ENCODE data around the gene KRTAP5-7. TPM values are rescaled to one million over a fixed set of nuclear protein-coding genes. Genes with fewer than 3 reads are reported as not detected.
"Not testable (repeated sequence)": the region's sequence is repeated elsewhere in the genome, so short reads cannot be mapped to it uniquely, and the experiment has no call there.

KRTAP5-7 gene
- total RNA-seq, 1 donor = 0.10 TPM

- Histone ChIP-seq H3K4me1 (ENCODE audit: insufficient read depth, low read length) (no peaks in the 10 kb centered on the region), H3K27me3 (ENCODE audit: insufficient read depth, low read length) (no peaks in the 10 kb centered on the region), H3K4me3 (ENCODE audit: low read length) (no peak overlapping the region), H3K9me3 (ENCODE audit: low read depth, low read length) (no peaks in the 10 kb centered on the region)
Observed at GRCh38 chr11:71555508-71555907, 28.4 kb downstream of the KRTAP5-7 start.

GRCh38 chr11:71556018-71556417 lies 29.0 kb downstream of the KRTAP5-7 start:
- Histone ChIP-seq H3K27me3 (ENCODE audit: insufficient read depth, low read length) (no peaks in the 10 kb centered on the region), H3K4me1 (ENCODE audit: insufficient read depth, low read length) (no peaks in the 10 kb centered on the region), H3K4me3 (ENCODE audit: low read length) (no peak overlapping the region), H3K9me3 (ENCODE audit: low read depth, low read length) (no peaks in the 10 kb centered on the region)

- no peak overlapping the region for H3K4me3 ChIP-seq (ENCODE audit: low read length)
- no peaks in the 10 kb centered on the region for H3K9me3 ChIP-seq (ENCODE audit: low read depth, low read length)
- H3K4me1 ChIP-seq (ENCODE audit: insufficient read depth, low read length) = no peaks in the 10 kb centered on the region
- H3K27me3 ChIP-seq (ENCODE audit: insufficient read depth, low read length) = no peaks in the 10 kb centered on the region
Observed at GRCh38 chr11:71557257-71557656, 30.2 kb downstream of the KRTAP5-7 start.

GRCh38 chr11:71558996-71559395 lies 31.9 kb downstream of the KRTAP5-7 start:
- Histone ChIP-seq H3K4me1 (ENCODE audit: insufficient read depth, low read length) (no peaks in the 10 kb centered on the region), H3K27me3 (ENCODE audit: insufficient read depth, low read length) (no peaks in the 10 kb centered on the region), H3K4me3 (ENCODE audit: low read length) (no peak overlapping the region), H3K9me3 (ENCODE audit: low read depth, low read length) (no peaks in the 10 kb centered on the region)

GRCh38 chr11:71562120-71562519 lies 35.1 kb downstream of the KRTAP5-7 start:
- no peaks in the 10 kb centered on the region for H3K4me1 ChIP-seq (ENCODE audit: insufficient read depth, low read length)
- no peaks in the 10 kb centered on the region for H3K27me3 ChIP-seq (ENCODE audit: insufficient read depth, low read length)
- no peaks in the 10 kb centered on the region for H3K9me3 ChIP-seq (ENCODE audit: low read depth, low read length)
- H3K4me3 ChIP-seq (ENCODE audit: low read length) = no peak overlapping the region

- no peak overlapping the region for H3K4me3 ChIP-seq (ENCODE audit: low read length)
- H3K9me3 ChIP-seq (ENCODE audit: low read depth, low read length) = no peaks in the 10 kb centered on the region
- H3K4me1 ChIP-seq (ENCODE audit: insufficient read depth, low read length) = no peaks in the 10 kb centered on the region
- no peaks in the 10 kb centered on the region for H3K27me3 ChIP-seq (ENCODE audit: insufficient read depth, low read length)
Observed at GRCh38 chr11:71563406-71563805, 36.3 kb downstream of the KRTAP5-7 start.

- Histone ChIP-seq H3K27me3 (ENCODE audit: insufficient read depth, low read length) (no peaks in the 10 kb centered on the region), H3K4me3 (ENCODE audit: low read length) (no peak overlapping the region), H3K4me1 (ENCODE audit: insufficient read depth, low read length) (no peaks in the 10 kb centered on the region), H3K9me3 (ENCODE audit: low read depth, low read length) (no peaks in the 10 kb centered on the region)
Observed at GRCh38 chr11:71564430-71564829, 37.4 kb downstream of the KRTAP5-7 start.

- Histone ChIP-seq H3K9me3 (ENCODE audit: low read depth, low read length) (no peaks in the 10 kb centered on the region), H3K4me1 (ENCODE audit: insufficient read depth, low read length) (no peaks in the 10 kb centered on the region), H3K27me3 (ENCODE audit: insufficient read depth, low read length) (no peaks in the 10 kb centered on the region), H3K4me3 (ENCODE audit: low read length) (no peak within 1 kb of the TSS)
Observed at GRCh38 chr11:71565263-71565662, 38.2 kb downstream of the KRTAP5-7 start, which contains the start of gene KRTAP5-10. Gene KRTAP5-10 (plus strand): TSS chr11:71565563. CDS start chr11:71565588, 25 bp downstream.

- no peaks in the 10 kb centered on the region for H3K27me3 ChIP-seq (ENCODE audit: insufficient read depth, low read length)
- no peaks in the 10 kb centered on the region for H3K4me1 ChIP-seq (ENCODE audit: insufficient read depth, low read length)
- H3K9me3 ChIP-seq (ENCODE audit: low read depth, low read length) = no peaks in the 10 kb centered on the region
- H3K4me3 ChIP-seq (ENCODE audit: low read length) = no peak overlapping the region
Observed at GRCh38 chr11:71566081-71566620, 39.1 kb downstream of the KRTAP5-7 start.

GRCh38 chr11:71566626-71567599 lies 39.8 kb downstream of the KRTAP5-7 start:
- not testable (repeated sequence) for H3K27me3 ChIP-seq (ENCODE audit: insufficient read depth, low read length); H3K9me3 ChIP-seq (ENCODE audit: low read depth, low read length); H3K4me3 ChIP-seq (ENCODE audit: low read length); H3K4me1 ChIP-seq (ENCODE audit: insufficient read depth, low read length)

GRCh38 chr11:71567633-71568032 lies 40.6 kb downstream of the KRTAP5-7 start:
- H3K4me3 ChIP-seq (ENCODE audit: low read length); H3K27me3 ChIP-seq (ENCODE audit: insufficient read depth, low read length); H3K4me1 ChIP-seq (ENCODE audit: insufficient read depth, low read length): not testable (repeated sequence)

GRCh38 chr11:71568704-71569349 lies 41.8 kb downstream of the KRTAP5-7 start:
- Histone ChIP-seq H3K4me1 (ENCODE audit: insufficient read depth, low read length) (no peaks in the 10 kb centered on the region), H3K4me3 (ENCODE audit: low read length) (no peak overlapping the region), H3K9me3 (ENCODE audit: low read depth, low read length) (no peaks in the 10 kb centered on the region), H3K27me3 (ENCODE audit: insufficient read depth, low read length) (no peaks in the 10 kb centered on the region)

More at GRCh38 chr11:71567633-71568032, 40.6 kb downstream of the KRTAP5-7 start:
- not testable (repeated sequence) for H3K9me3 ChIP-seq (ENCODE audit: low read depth, low read length)

- H3K9me3 ChIP-seq (ENCODE audit: low read depth, low read length); H3K4me3 ChIP-seq (ENCODE audit: low read length); H3K4me1 ChIP-seq (ENCODE audit: insufficient read depth, low read length); H3K27me3 ChIP-seq (ENCODE audit: insufficient read depth, low read length): not testable (repeated sequence)
Observed at GRCh38 chr11:71571101-71571850, 44.2 kb downstream of the KRTAP5-7 start.

GRCh38 chr11:71572811-71573210 lies 45.7 kb downstream of the KRTAP5-7 start:
- Histone ChIP-seq H3K9me3 (ENCODE audit: low read depth, low read length) (no peaks in the 10 kb centered on the region), H3K4me3 (ENCODE audit: low read length) (no peak overlapping the region), H3K4me1 (ENCODE audit: insufficient read depth, low read length) (no peaks in the 10 kb centered on the region), H3K27me3 (ENCODE audit: insufficient read depth, low read length) (no peaks in the 10 kb centered on the region)

- Histone ChIP-seq H3K9me3 (ENCODE audit: low read depth, low read length) (no peaks in the 10 kb centered on the region), H3K4me1 (ENCODE audit: insufficient read depth, low read length) (no peaks in the 10 kb centered on the region), H3K4me3 (ENCODE audit: low read length) (no peak overlapping the region), H3K27me3 (ENCODE audit: insufficient read depth, low read length) (no peaks in the 10 kb centered on the region)
Observed at GRCh38 chr11:71574418-71574817, 47.4 kb downstream of the KRTAP5-7 start.
